WTC11 (cell line): Measurements from ENCODE around the gene ETV7. TPM values are rescaled to one million over a fixed set of nuclear protein-coding genes. Genes with fewer than 3 reads are reported as not detected.

ENCODE experiments used
- ATAC-seq: fragments of 200-7000 bp; cut with Tn5 transposase; 2 replicates; pipeline ENCODE4 v1.10.0; 2021; ENCODE audit warnings: mild to moderate bottlenecking, moderate library complexity
- CTCF ChIA-PET: fragments of 300-600 bp; sonication (Branson Sonifier 250); formaldehyde crosslinking; loops from one replicate; lab custom pipeline; 2021; ENCODE audit warnings: antibody characterized with exemption; lab: Charles Lee
- POLR2A ChIA-PET: fragments of 350-600 bp; sonication (Branson Sonifier 250); formaldehyde crosslinking; loops from one replicate; lab custom pipeline; 2021; ENCODE audit warnings: antibody characterized with exemption; lab: Charles Lee
- DNase-seq: peaks from one replicate; pipeline ENCODE4 v3.0.0; 2021; ENCODE audit warnings: low spot score
- H3K27ac Mint-ChIP-seq: 2 replicates; pipeline ENCODE4 v1.8.0; 2021; ENCODE audit warnings: mixed read lengths
- H3K27me3 Mint-ChIP-seq: 2 replicates; pipeline ENCODE4 v1.8.0; 2021; ENCODE audit warnings: low read depth, mild to moderate bottlenecking, moderate library complexity, mixed read lengths
- H3K36me3 Mint-ChIP-seq: 2 replicates; pipeline ENCODE4 v1.8.0; 2021; ENCODE audit warnings: mixed read lengths
- H3K4me1 Mint-ChIP-seq: 2 replicates; pipeline ENCODE4 v1.8.0; 2022; ENCODE audit warnings: mixed read lengths
- H3K4me3 Mint-ChIP-seq: 2 replicates; pipeline ENCODE4 v1.8.0; 2021; ENCODE audit warnings: mild to moderate bottlenecking, moderate library complexity, mixed read lengths
- H3K9me3 Mint-ChIP-seq: 2 replicates; pipeline ENCODE4 v1.8.0; 2021; ENCODE audit warnings: mixed read lengths
- ATF2 ChIP-seq: sonication (generic); formaldehyde crosslinking; IDR thresholded peaks from 2 replicates; pipeline ENCODE4 v1.8.1; 2022; ENCODE audit warnings: low read depth, missing genetic modification reagents, borderline replicate concordance
- CBFB ChIP-seq: sonication (generic); formaldehyde crosslinking; IDR thresholded peaks from 2 replicates; pipeline ENCODE4 v1.8.1; 2022; ENCODE audit warnings: mild to moderate bottlenecking, low read depth, missing genetic modification reagents
- CDX4 ChIP-seq: fragments of 250-450 bp; sonication (Bioruptor Pico); IDR thresholded peaks from 2 replicates; pipeline ENCODE4 v1.9.0; 2021; ENCODE audit warnings: moderate library complexity, mild to moderate bottlenecking, inconsistent platforms, borderline replicate concordance
- E2F1 ChIP-seq: sonication (generic); formaldehyde crosslinking; IDR thresholded peaks from 2 replicates; pipeline ENCODE4 v1.8.0; 2022; ENCODE audit warnings: mild to moderate bottlenecking, missing genetic modification reagents
- E2F5 ChIP-seq: sonication (generic); formaldehyde crosslinking; IDR thresholded peaks from 2 replicates; pipeline ENCODE4 v1.8.1; 2022; ENCODE audit warnings: mild to moderate bottlenecking, moderate library complexity, missing genetic modification reagents
- EMX1 ChIP-seq: fragments of 250-450 bp; sonication (Bioruptor Pico); IDR thresholded peaks from 2 replicates; pipeline ENCODE4 v1.8.0; 2021; ENCODE audit warnings: mild to moderate bottlenecking
- ERG ChIP-seq: fragments of 250-450 bp; sonication (Bioruptor Pico); IDR thresholded peaks from 2 replicates; pipeline ENCODE4 v1.8.0; 2021; ENCODE audit warnings: mild to moderate bottlenecking
- JAZF1 ChIP-seq: fragments of 250-450 bp; sonication (Bioruptor Pico); IDR thresholded peaks from 2 replicates; pipeline ENCODE4 v1.9.0; 2021; ENCODE audit warnings: moderate library complexity, mild to moderate bottlenecking, inconsistent platforms
- JUN ChIP-seq: sonication (generic); formaldehyde crosslinking; IDR thresholded peaks from 2 replicates; pipeline ENCODE4 v1.8.0; 2023; ENCODE audit warnings: mild to moderate bottlenecking, missing genetic modification reagents
- NFATC4 ChIP-seq: fragments of 250-450 bp; sonication (Bioruptor Pico); IDR thresholded peaks from 2 replicates; pipeline ENCODE4 v1.9.0; 2021; ENCODE audit warnings: mild to moderate bottlenecking
- NFE2L1 ChIP-seq: sonication (generic); formaldehyde crosslinking; IDR thresholded peaks from 2 replicates; pipeline ENCODE4 v1.8.1; 2023; ENCODE audit warnings: missing genetic modification reagents
- NR1H2 ChIP-seq: sonication (generic); formaldehyde crosslinking; IDR thresholded peaks from 2 replicates; pipeline ENCODE4 v1.9.0; 2021; ENCODE audit warnings: mild to moderate bottlenecking, moderate library complexity, missing genetic modification reagents
- OVOL2 ChIP-seq: fragments of 250-450 bp; sonication (Bioruptor Pico); IDR thresholded peaks from 2 replicates; pipeline ENCODE4 v1.9.0; 2021; ENCODE audit warnings: mild to moderate bottlenecking, borderline replicate concordance
- RORB ChIP-seq: fragments of 250-450 bp; sonication (Bioruptor Pico); IDR thresholded peaks from 2 replicates; pipeline ENCODE4 v1.9.0; 2021; ENCODE audit warnings: mild to moderate bottlenecking
- SMAD4 ChIP-seq: sonication (generic); formaldehyde crosslinking; IDR thresholded peaks from 2 replicates; pipeline ENCODE4 v1.8.0; 2022; ENCODE audit warnings: mild to moderate bottlenecking, missing genetic modification reagents
- SOX15 ChIP-seq: fragments of 250-450 bp; sonication (Bioruptor Pico); IDR thresholded peaks from 2 replicates; pipeline ENCODE4 v1.9.0; 2021; ENCODE audit warnings: mild to moderate bottlenecking
- TCF7 ChIP-seq: sonication (generic); formaldehyde crosslinking; IDR thresholded peaks from 2 replicates; pipeline ENCODE4 v1.8.0; 2022; ENCODE audit warnings: mild to moderate bottlenecking, low read depth, missing genetic modification reagents, moderate library complexity
- USF1 ChIP-seq: sonication (generic); formaldehyde crosslinking; IDR thresholded peaks from 2 replicates; pipeline ENCODE4 v1.8.0; 2022; ENCODE audit warnings: mild to moderate bottlenecking, missing genetic modification reagents
- ZBTB21 ChIP-seq: sonication (generic); formaldehyde crosslinking; IDR thresholded peaks from 2 replicates; pipeline ENCODE4 v1.8.1; 2023; ENCODE audit warnings: mild to moderate bottlenecking, missing genetic modification reagents, borderline replicate concordance
- ZMAT4 ChIP-seq: fragments of 250-450 bp; sonication (Bioruptor Pico); IDR thresholded peaks from 2 replicates; pipeline ENCODE4 v1.9.0; 2021; ENCODE audit warnings: mild to moderate bottlenecking
- ZNF263 ChIP-seq: sonication (generic); formaldehyde crosslinking; IDR thresholded peaks from 2 replicates; pipeline ENCODE4 v1.8.1; 2022; ENCODE audit warnings: low read depth, mild to moderate bottlenecking, moderate library complexity, missing genetic modification reagents
- ZNF317 ChIP-seq: sonication (generic); formaldehyde crosslinking; IDR thresholded peaks from 2 replicates; pipeline ENCODE4 v1.8.1; 2023; ENCODE audit warnings: low read depth, mild to moderate bottlenecking, moderate library complexity, missing genetic modification reagents, borderline replicate concordance
- ZNF423 ChIP-seq: fragments of 250-450 bp; sonication (Bioruptor Pico); IDR thresholded peaks from 2 replicates; pipeline ENCODE4 v2.1.2; 2022; ENCODE audit warnings: mild to moderate bottlenecking, moderate library complexity
- ZSCAN18 ChIP-seq: fragments of 250-450 bp; sonication (Bioruptor Pico); IDR thresholded peaks from 2 replicates; pipeline ENCODE4 v2.1.2; 2022; ENCODE audit warnings: mild to moderate bottlenecking, moderate library complexity
- total RNA-seq: library from RNA; stranded (reverse); gene quantifications from 3 replicates; pipeline ENCODE4 v1.2.3, GENCODE V29; 2021

Gene ETV7
- total RNA-seq, 1 experiment from 2014 or later: 0.68 TPM

- no peak for ATAC-seq
- no peaks in the 10 kb centered on the region for H3K27me3 Mint-ChIP-seq
- POLR2A ChIA-PET: no interaction called here
- no peak for DNase-seq
- no peak overlapping the region for H3K27ac Mint-ChIP-seq
- H3K4me1 Mint-ChIP-seq: peaks cover 12% of the 10 kb centered on the region
- H3K4me3 Mint-ChIP-seq: no peak overlapping the region
- no peaks in the 10 kb centered on the region for H3K36me3 Mint-ChIP-seq
- CTCF ChIA-PET: interaction anchor here (1.2 to 1.4 kb wide), 4 partner anchors 10 to 207 kb away, joined by 4 to 11 read pairs (median 6); no protein-coding TSS in a partner anchor
- TF ChIP-seq NFATC4 (CRISPR knock-in tag): no peak
- TF ChIP-seq E2F5 (CRISPR knock-in tag): no peak
- TF ChIP-seq ZSCAN18 (CRISPR knock-in tag): no peak
- no peak for TF ChIP-seq SOX15 (CRISPR knock-in tag)
- TF ChIP-seq CDX4 (CRISPR knock-in tag): no peak
- no peak for TF ChIP-seq OVOL2 (CRISPR knock-in tag)
- TF ChIP-seq NFE2L1 (CRISPR knock-in tag): no peak
- TF ChIP-seq JUN (CRISPR knock-in tag): no peak
- TF ChIP-seq ZMAT4: no peak
- TF ChIP-seq ZNF423: no peak
- no peak for TF ChIP-seq ERG (CRISPR knock-in tag)
- TF ChIP-seq ZBTB21: no peak
- no peak for TF ChIP-seq E2F1 (CRISPR knock-in tag)
- no peaks in the 10 kb centered on the region for H3K9me3 Mint-ChIP-seq
Measured at GRCh38 chr6:36346486-36347273, 40.8 kb downstream of the ETV7 start.

- ATAC-seq: peak; percentile 79
- peaks cover 13% of the 10 kb centered on the region for H3K4me1 Mint-ChIP-seq
- no peaks in the 10 kb centered on the region for H3K36me3 Mint-ChIP-seq
- H3K27ac Mint-ChIP-seq: no peak overlapping the region
- ChIA-PET POLR2A (interaction anchor here (0.7 kb wide), 1 partner anchor 425 kb away, joined by 3 read pairs; no protein-coding TSS in a partner anchor), CTCF (interaction anchor here (0.6 to 1.4 kb wide), 7 partner anchors 10 to 793 kb away, joined by 3 to 11 read pairs (median 4); no protein-coding TSS in a partner anchor)
- TF ChIP-seq JAZF1 (CRISPR knock-in tag) (no peak), TCF7 (no peak), CBFB (no peak), RORB (CRISPR knock-in tag) (no peak), ZNF317 (CRISPR knock-in tag) (no peak), CDX4 (CRISPR knock-in tag) (no peak), ATF2 (CRISPR knock-in tag) (no peak), USF1 (CRISPR knock-in tag) (no peak), EMX1 (CRISPR knock-in tag) (no peak), NR1H2 (CRISPR knock-in tag) (no peak), ZNF263 (CRISPR knock-in tag) (no peak), SMAD4 (CRISPR knock-in tag) (no peak)
- no peaks in the 10 kb centered on the region for H3K9me3 Mint-ChIP-seq
- peak; percentile 54 for DNase-seq
- H3K4me3 Mint-ChIP-seq: no peak overlapping the region
- H3K27me3 Mint-ChIP-seq: 0 out of 2 replicates have a peak, but pooled peaks cover under 1% of the 10 kb centered on the region
Measured at GRCh38 chr6:36345681-36346466, 41.6 kb downstream of the ETV7 start.
